NCI-H2107 treated with DMSO at 0.1 percent for 48 hours (cell line): ENCODE data around the gene FBXL5.

Experiments used
- DNase-seq: peaks from one replicate; lab custom pipeline; 2025; ENCODE audit not compliant: unreplicated experiment; lab: John Stamatoyannopoulos, UW

FBXL5 gene

GRCh38 chr4:15676899-15677298, 21.7 kb upstream of the FBXL5 start:
- DNase-seq: no peak

- DNase-seq: no peak
These were observed 20.9 kb upstream of the FBXL5 start for GRCh38 chr4:15676039-15676438.

GRCh38 chr4:15675356-15675755, 20.2 kb upstream of the FBXL5 start:
- DNase-seq: no peak

- DNase-seq: no peak
These were observed 19.8 kb upstream of the FBXL5 start for GRCh38 chr4:15674926-15675325.

- DNase-seq: no peak
These were observed 18.9 kb upstream of the FBXL5 start for GRCh38 chr4:15674046-15674445.

- DNase-seq: no peak
These were observed 18.2 kb upstream of the FBXL5 start for GRCh38 chr4:15673337-15673736.

- DNase-seq: no peak
These were observed 16.9 kb upstream of the FBXL5 start for GRCh38 chr4:15672101-15672500.

GRCh38 chr4:15670576-15670975, 15.4 kb upstream of the FBXL5 start:
- no peak for DNase-seq

- DNase-seq: no peak
These were observed 13.6 kb upstream of the FBXL5 start for GRCh38 chr4:15668566-15669435.

GRCh38 chr4:15667006-15667405, 11.8 kb upstream of the FBXL5 start:
- no peak for DNase-seq

GRCh38 chr4:15665753-15666365, 10.7 kb upstream of the FBXL5 start:
- DNase-seq: no peak

GRCh38 chr4:15659768-15660570, 4.8 kb upstream of the FBXL5 start:
- DNase-seq: no peak

- no peak for DNase-seq
These were observed 3.6 kb upstream of the FBXL5 start for GRCh38 chr4:15658781-15659180.

GRCh38 chr4:15658136-15658770, 3.1 kb upstream of the FBXL5 start:
- no peak for DNase-seq

- no peak for DNase-seq
These were observed 2.2 kb upstream of the FBXL5 start for GRCh38 chr4:15657366-15657765.

- DNase-seq: no peak
These were observed 897 bp upstream of the FBXL5 start for GRCh38 chr4:15656038-15656470.

- DNase-seq: no peak
These were observed 449 bp downstream of the FBXL5 start for GRCh38 chr4:15654593-15655222.

GRCh38 chr4:15653864-15654592, 1.1 kb downstream of the FBXL5 start:
- DNase-seq: no peak

- DNase-seq: no peak
These were observed 1.7 kb downstream of the FBXL5 start for GRCh38 chr4:15653420-15653819.

GRCh38 chr4:15652841-15653240, 2.3 kb downstream of the FBXL5 start:
- DNase-seq: no peak
